Liver (tissue), 9 donors: ENCODE results near the gene UNC13B. TPM values are rescaled to one million over a fixed set of nuclear protein-coding genes. Genes with fewer than 3 reads are reported as not detected.
A peak's percentile ranks its signal among the peaks of the same experiment; 100 is the strongest.

ENCODE experiments used
- DNase-seq: peaks from one replicate; pipeline ENCODE4 v3.0.0-alpha.2; 2017; ENCODE audit warnings: low spot score
- H3K27ac ChIP-seq, 2 donors: one replicate each; pipeline ENCODE4 v1.7.0; 2013; ENCODE audit warnings: inconsistent platforms in 2 of 2, low read length in 2 of 2, control low read depth in 1 of 2, low read depth in 1 of 2, mild to moderate bottlenecking in 1 of 2
- H3K27me3 ChIP-seq, 4 donors: one replicate each; pipeline versions ENCODE4 v1.6.1 to v1.7.0; 2013; ENCODE audit warnings: low read length in 3 of 4, inconsistent platforms in 1 of 4, mild to moderate bottlenecking in 1 of 4, moderate library complexity in 1 of 4; ENCODE audit not compliant: control insufficient read depth in 4 of 4, insufficient read depth in 4 of 4
- H3K36me3 ChIP-seq, 4 donors: one replicate each; pipeline versions ENCODE4 v1.6.1 to v1.7.0; 2013; ENCODE audit warnings: low read length in 3 of 4, mild to moderate bottlenecking in 3 of 4, low read depth in 1 of 4, moderate library complexity in 1 of 4; ENCODE audit not compliant: control insufficient read depth in 4 of 4, insufficient read depth in 3 of 4
- H3K4me1 ChIP-seq, 4 donors: one replicate each; pipeline versions ENCODE4 v1.6.1 to v1.7.0; 2013; ENCODE audit warnings: low read length in 3 of 4, mild to moderate bottlenecking in 3 of 4, moderate library complexity in 1 of 4; ENCODE audit not compliant: control insufficient read depth in 4 of 4, insufficient read depth in 4 of 4
- H3K4me3 ChIP-seq, 3 donors: one replicate each; pipeline versions ENCODE4 v1.6.1 to v1.7.0; 2013; ENCODE audit warnings: low read length in 3 of 3, control low read depth in 1 of 3, low read depth in 1 of 3, mild to moderate bottlenecking in 1 of 3
- H3K9ac ChIP-seq, 2 donors: one replicate each; pipeline ENCODE4 v1.7.0; 2013; ENCODE audit warnings: low read length in 2 of 2, mild to moderate bottlenecking in 2 of 2, moderate library complexity in 2 of 2, control low read depth in 1 of 2, low read depth in 1 of 2
- H3K9me3 ChIP-seq, 4 donors: one replicate each; pipeline versions ENCODE4 v1.6.1 to v1.7.0; 2013; ENCODE audit warnings: low read length in 3 of 4; ENCODE audit not compliant: control insufficient read depth in 4 of 4
- FOXA2 ChIP-seq: IDR thresholded peaks from 2 replicates; pipeline ENCODE4 v1.6.1; 2016; ENCODE audit warnings: antibody characterized with exemption
- GABPA ChIP-seq, 2 donors: IDR thresholded peaks in 1 of 2; conservative IDR thresholded peaks in 1 of 2; 2 replicates each; pipeline ENCODE4 v1.6.1; 2016; ENCODE audit warnings: antibody characterized with exemption in 2 of 2, mild to moderate bottlenecking in 1 of 2, moderate library complexity in 1 of 2
- HNF4G ChIP-seq: IDR thresholded peaks from 2 replicates; pipeline ENCODE4 v1.6.1; 2016; ENCODE audit warnings: antibody characterized with exemption
- JUND ChIP-seq, 2 donors: IDR thresholded peaks; 2 replicates each; pipeline ENCODE4 v1.6.1; 2016; ENCODE audit warnings: antibody characterized with exemption in 2 of 2
- NR2F2 ChIP-seq: IDR thresholded peaks from 2 replicates; pipeline ENCODE4 v1.6.1; 2016; ENCODE audit warnings: antibody characterized with exemption
- RAD21 ChIP-seq, 2 donors: IDR thresholded peaks; 2 replicates each; pipeline ENCODE4 v1.6.1; 2016; ENCODE audit warnings: antibody characterized with exemption in 2 of 2, mild to moderate bottlenecking in 2 of 2
- RXRA ChIP-seq, 2 donors: IDR thresholded peaks; 2 replicates each; pipeline ENCODE4 v1.6.1; 2017 to 2018; ENCODE audit warnings: antibody characterized with exemption in 2 of 2, mild to moderate bottlenecking in 1 of 2
- SP1 ChIP-seq: IDR thresholded peaks from 2 replicates; pipeline ENCODE4 v1.6.1; 2018; ENCODE audit warnings: antibody characterized with exemption, mild to moderate bottlenecking
- TAF1 ChIP-seq: conservative IDR thresholded peaks from 2 replicates; pipeline ENCODE4 v1.6.1; 2016; ENCODE audit warnings: antibody characterized with exemption, mild to moderate bottlenecking
- YY1 ChIP-seq: IDR thresholded peaks from 2 replicates; pipeline ENCODE4 v1.6.1; 2016; ENCODE audit warnings: antibody characterized with exemption, mild to moderate bottlenecking
- WGBS: extraction: QIAGEN DNeasy Blood & Tissue Kit; methylation state at CpG from one replicate; pipeline ENCODE4 v1.1.7; 2013; 5-methylcytosine and 5-hydroxymethylcytosine counted together
- polyA plus RNA-seq, 2 donors: library from polyadenylated mRNA; stranded (reverse) in 1 of 2; unstranded in 1 of 2; fragments of 200-250 nt in 1 of 2; fragments of >200 nt in 1 of 2; fragmentation: Nextera tagmentation in 1 of 2; extraction: Ambion mirVana in 1 of 2; gene quantifications; one replicate each; pipeline versions ENCODE4 v1.2.1 to v1.2.3, GENCODE V29; 2013 to 2015
- total RNA-seq, 2 donors: library from RNA; depleted of rRNA; stranded (reverse); fragments of >200 nt; gene quantifications; one replicate each; pipeline ENCODE4 v1.2.3, GENCODE V29; 2014
- TF ChIP-seq, protein P1 (sequence below): fragments of 150-350 bp; IDR thresholded peaks from 2 replicates; pipeline ENCODE4 v1.5.1; 2017; ENCODE audit warnings: improper control_type of control experiment, low read depth, low read length; ENCODE audit not compliant: missing input control
- TF ChIP-seq, protein P2 (sequence below): IDR thresholded peaks from 2 replicates; pipeline ENCODE4 v1.6.1; 2016; ENCODE audit warnings: antibody characterized with exemption
- TF ChIP-seq, protein P3 (sequence below): IDR thresholded peaks from 2 replicates; pipeline ENCODE4 v1.6.1; 2016; ENCODE audit warnings: antibody characterized with exemption
- TF ChIP-seq, protein P4 (sequence below): IDR thresholded peaks from 2 replicates; pipeline ENCODE4 v1.6.1; 2016; ENCODE audit warnings: antibody characterized with exemption, mild to moderate bottlenecking
- donor health status: healthy.
- donor health status: healthy.
- donor health status: healthy.
- donor health status: healthy.
- donor health status: healthy.

The UNC13B gene
- total and polyA plus RNA-seq, 4 donors, result 5.5 to 25.7 (median 11.9) TPM

DNA sequence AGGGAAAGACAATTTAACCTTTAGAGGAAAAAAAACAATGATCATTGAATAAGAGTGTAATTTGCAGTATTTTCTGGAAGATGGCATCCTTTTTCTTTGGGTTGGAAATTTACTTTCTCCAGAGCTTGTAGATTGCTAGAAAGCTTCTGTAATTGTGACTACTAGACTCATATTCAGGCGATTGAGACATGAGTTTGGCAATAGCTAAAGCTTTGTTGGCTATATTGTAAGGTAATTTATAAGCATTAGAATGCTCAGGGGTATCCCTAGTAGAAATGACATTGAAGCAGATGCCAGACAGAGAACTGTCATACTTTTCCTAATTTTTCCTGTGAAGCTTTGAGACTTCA lies 115.3 kb downstream of the UNC13B start:
- Histone ChIP-seq H3K4me1 (peaks cover 0 to 5% (median 2%) of the 10 kb centered on the region in 4 donors), H3K4me3 (peak overlapping the region; percentile 36 to 69 (median 48)), H3K36me3 (no peaks in the 10 kb centered on the region), H3K9ac (no peak overlapping the region), H3K9me3 (no peaks in the 10 kb centered on the region), H3K27ac (peak overlapping the region; percentile 46 to 65), H3K27me3 (no peaks in the 10 kb centered on the region)
- WGBS, result 44% methylated on average over 1 of the region's 1 CpG
- TF ChIP-seq TAF1, result no peak
- TF ChIP-seq NR2F2, result no peak
- TF ChIP-seq, protein P1, sequence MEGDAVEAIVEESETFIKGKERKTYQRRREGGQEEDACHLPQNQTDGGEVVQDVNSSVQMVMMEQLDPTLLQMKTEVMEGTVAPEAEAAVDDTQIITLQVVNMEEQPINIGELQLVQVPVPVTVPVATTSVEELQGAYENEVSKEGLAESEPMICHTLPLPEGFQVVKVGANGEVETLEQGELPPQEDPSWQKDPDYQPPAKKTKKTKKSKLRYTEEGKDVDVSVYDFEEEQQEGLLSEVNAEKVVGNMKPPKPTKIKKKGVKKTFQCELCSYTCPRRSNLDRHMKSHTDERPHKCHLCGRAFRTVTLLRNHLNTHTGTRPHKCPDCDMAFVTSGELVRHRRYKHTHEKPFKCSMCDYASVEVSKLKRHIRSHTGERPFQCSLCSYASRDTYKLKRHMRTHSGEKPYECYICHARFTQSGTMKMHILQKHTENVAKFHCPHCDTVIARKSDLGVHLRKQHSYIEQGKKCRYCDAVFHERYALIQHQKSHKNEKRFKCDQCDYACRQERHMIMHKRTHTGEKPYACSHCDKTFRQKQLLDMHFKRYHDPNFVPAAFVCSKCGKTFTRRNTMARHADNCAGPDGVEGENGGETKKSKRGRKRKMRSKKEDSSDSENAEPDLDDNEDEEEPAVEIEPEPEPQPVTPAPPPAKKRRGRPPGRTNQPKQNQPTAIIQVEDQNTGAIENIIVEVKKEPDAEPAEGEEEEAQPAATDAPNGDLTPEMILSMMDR, result no peak
- no peak for TF ChIP-seq RAD21 (IDR thresholded peaks at IDR 0.05)
- TF ChIP-seq SP1, result no peak
- TF ChIP-seq RXRA (IDR thresholded peaks at IDR 0.05), result no peak
- no peak for DNase-seq

DNA sequence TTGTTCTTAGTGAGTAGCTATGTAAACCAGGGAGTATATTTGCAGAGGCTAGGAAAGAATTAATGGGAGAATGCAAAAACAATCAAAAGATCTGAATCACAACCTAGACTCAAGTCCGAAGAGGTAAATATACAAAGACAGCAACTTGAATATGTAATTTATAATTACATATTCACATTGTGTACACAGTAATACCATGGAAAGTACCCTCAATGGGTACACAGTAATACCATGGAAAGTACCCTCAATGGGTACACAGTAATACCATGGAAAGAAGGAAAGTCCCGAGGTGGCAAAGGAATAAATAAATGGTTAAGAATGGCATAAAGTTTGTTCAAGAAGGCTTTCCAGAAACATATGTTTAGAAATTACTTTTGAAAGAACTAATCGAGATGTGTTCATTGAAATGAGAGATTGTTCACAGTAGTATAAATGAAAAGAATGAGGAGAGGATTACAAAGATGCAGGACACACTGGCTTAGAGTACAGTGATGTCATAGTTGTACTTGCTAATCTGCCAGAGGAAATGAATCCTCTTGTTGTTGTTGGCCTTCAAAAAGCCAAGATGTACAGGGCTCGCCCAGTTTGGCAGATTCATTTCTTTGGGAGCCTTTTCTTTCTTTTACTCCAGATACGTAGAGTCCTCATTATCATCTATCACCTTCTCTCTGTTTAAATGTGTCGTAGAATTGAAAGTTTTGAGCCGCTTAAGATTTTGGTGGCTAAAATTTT lies 116.0 kb downstream of the UNC13B start:
- no peak overlapping the region for H3K27ac ChIP-seq

DNA sequence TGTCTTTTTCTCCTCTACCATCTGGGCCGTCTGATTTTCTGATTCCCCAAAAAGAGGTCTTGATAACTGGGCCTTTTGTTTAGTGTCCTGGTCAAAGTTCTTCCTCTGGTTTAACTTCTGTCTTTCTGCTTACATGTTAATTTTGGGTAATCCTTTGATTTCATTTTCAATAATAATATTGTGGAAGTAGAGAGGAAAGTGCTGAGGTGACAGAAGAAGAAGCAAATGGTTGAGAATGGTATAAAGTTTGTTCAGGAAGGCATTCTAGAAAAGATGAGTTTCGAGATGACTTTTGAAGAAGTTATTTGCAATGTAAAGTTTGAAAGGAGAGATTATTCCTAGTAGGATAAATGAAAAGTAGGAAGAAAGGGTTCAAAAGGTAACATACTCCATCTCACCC lies 118.1 kb downstream of the UNC13B start:
- Histone ChIP-seq H3K9me3 (no peaks in the 10 kb centered on the region), H3K27ac (no peak overlapping the region), H3K4me1 (peaks cover 0 to 5% (median 2%) of the 10 kb centered on the region in 4 donors), H3K9ac (no peak overlapping the region), H3K4me3 (no peak overlapping the region), H3K36me3 (no peaks in the 10 kb centered on the region), H3K27me3 (no peaks in the 10 kb centered on the region)
- TF ChIP-seq, protein P2, sequence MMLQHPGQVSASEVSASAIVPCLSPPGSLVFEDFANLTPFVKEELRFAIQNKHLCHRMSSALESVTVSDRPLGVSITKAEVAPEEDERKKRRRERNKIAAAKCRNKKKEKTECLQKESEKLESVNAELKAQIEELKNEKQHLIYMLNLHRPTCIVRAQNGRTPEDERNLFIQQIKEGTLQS, result no peak
- DNase-seq, result no peak
- 84% methylated on average over 2 of the region's 2 CpGs for WGBS

More for the DNA sequence above, 116.0 kb downstream of the UNC13B start:
- no peak for TF ChIP-seq HNF4G
- no peak overlapping the region for H3K4me3 ChIP-seq
- no peak overlapping the region for H3K9ac ChIP-seq
- no peaks in the 10 kb centered on the region for H3K27me3 ChIP-seq
- peaks cover 0 to 5% (median 2%) of the 10 kb centered on the region in 4 donors for H3K4me1 ChIP-seq
- H3K36me3 ChIP-seq, result no peaks in the 10 kb centered on the region
- DNase-seq, result no peak
- 89% methylated on average over 7 of the region's 7 CpGs for WGBS
- H3K9me3 ChIP-seq, result no peaks in the 10 kb centered on the region

DNA sequence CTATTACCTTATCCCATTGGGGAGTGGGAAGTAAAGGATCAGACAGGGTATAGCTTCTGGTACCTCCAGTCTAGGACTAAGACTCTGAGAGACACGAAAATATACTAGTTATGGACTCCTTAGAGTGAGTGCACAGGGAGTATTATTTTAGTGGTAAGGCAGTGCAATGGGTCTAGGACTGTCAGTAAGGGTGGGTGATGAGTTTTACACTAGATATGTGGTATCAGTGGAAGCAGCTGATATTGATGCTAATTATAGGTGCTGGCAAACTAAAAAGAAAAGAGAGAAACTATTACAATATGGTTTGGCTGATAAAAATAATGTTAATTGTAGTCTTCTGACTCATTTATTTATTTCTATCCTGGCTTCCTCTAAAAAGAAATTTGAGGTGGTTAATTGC lies 118.6 kb downstream of the UNC13B start:
- Histone ChIP-seq H3K36me3 (no peaks in the 10 kb centered on the region), H3K27me3 (no peaks in the 10 kb centered on the region), H3K4me3 (no peak overlapping the region), H3K27ac (no peak overlapping the region), H3K4me1 (peaks cover 0 to 5% (median 2%) of the 10 kb centered on the region in 4 donors), H3K9me3 (no peaks in the 10 kb centered on the region), H3K9ac (no peak overlapping the region)
- no peak for DNase-seq
- TF ChIP-seq RXRA (IDR thresholded peaks at IDR 0.05) (no peak), JUND (IDR thresholded peaks at IDR 0.05) (no peak), YY1 (no peak), HNF4G (no peak), GABPA (IDR thresholded peaks at IDR 0.05 in 1 of 2, conservative IDR thresholded peaks at IDR 0.05 in 1 of 2) (no peak), SP1 (no peak), FOXA2 (no peak)
- TF ChIP-seq, protein P3, sequence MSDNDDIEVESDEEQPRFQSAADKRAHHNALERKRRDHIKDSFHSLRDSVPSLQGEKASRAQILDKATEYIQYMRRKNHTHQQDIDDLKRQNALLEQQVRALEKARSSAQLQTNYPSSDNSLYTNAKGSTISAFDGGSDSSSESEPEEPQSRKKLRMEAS, result no peak
- TF ChIP-seq, protein P1, result no peak
- TF ChIP-seq, protein P4, sequence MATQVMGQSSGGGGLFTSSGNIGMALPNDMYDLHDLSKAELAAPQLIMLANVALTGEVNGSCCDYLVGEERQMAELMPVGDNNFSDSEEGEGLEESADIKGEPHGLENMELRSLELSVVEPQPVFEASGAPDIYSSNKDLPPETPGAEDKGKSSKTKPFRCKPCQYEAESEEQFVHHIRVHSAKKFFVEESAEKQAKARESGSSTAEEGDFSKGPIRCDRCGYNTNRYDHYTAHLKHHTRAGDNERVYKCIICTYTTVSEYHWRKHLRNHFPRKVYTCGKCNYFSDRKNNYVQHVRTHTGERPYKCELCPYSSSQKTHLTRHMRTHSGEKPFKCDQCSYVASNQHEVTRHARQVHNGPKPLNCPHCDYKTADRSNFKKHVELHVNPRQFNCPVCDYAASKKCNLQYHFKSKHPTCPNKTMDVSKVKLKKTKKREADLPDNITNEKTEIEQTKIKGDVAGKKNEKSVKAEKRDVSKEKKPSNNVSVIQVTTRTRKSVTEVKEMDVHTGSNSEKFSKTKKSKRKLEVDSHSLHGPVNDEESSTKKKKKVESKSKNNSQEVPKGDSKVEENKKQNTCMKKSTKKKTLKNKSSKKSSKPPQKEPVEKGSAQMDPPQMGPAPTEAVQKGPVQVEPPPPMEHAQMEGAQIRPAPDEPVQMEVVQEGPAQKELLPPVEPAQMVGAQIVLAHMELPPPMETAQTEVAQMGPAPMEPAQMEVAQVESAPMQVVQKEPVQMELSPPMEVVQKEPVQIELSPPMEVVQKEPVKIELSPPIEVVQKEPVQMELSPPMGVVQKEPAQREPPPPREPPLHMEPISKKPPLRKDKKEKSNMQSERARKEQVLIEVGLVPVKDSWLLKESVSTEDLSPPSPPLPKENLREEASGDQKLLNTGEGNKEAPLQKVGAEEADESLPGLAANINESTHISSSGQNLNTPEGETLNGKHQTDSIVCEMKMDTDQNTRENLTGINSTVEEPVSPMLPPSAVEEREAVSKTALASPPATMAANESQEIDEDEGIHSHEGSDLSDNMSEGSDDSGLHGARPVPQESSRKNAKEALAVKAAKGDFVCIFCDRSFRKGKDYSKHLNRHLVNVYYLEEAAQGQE, result no peak
- WGBS, result 89% methylated on average over 1 of the region's 1 CpG
